ENCODE data around the gene DRGX. TPM values are rescaled to one million over a fixed set of nuclear protein-coding genes. Genes with fewer than 3 reads are reported as not detected.

DRGX gene
- total and polyA plus RNA-seq, 2 of the 4 experiments (the other 2 are of a cell fraction) = not detected

GRCh38 chr10:49353026-49353894 is 42.6 kb downstream of the DRGX start:
- ATAC-seq (ENCODE audit: low read depth) (no peak), DNase-seq (no peak)
- Histone ChIP-seq H2BK120ac (ENCODE audit: low read depth, low read length) (no peak overlapping the region), H2BK20ac (ENCODE audit: low read depth, low read length) (no peak overlapping the region), H3K4me3 (ENCODE audit: insufficient read depth, low read depth, low read length) (no peak overlapping the region), H3K9me1 (ENCODE audit: insufficient read depth, low read length) (no peaks in the 10 kb centered on the region), H4K5ac (ENCODE audit: low read depth, low read length) (no peak overlapping the region), H3K4ac (ENCODE audit: low read depth, low read length) (no peak overlapping the region), H3K79me1 (ENCODE audit: low read depth in 1 of 2, low read length in 2 of 2) (no peaks in the 10 kb centered on the region), H4K20me1 (ENCODE audit: insufficient read depth, low read length) (no peaks in the 10 kb centered on the region), H3K56ac (ENCODE audit: extremely low read depth, insufficient read depth, low read length) (no peak overlapping the region), H4K8ac (ENCODE audit: low read depth in 2 of 2, low read length in 2 of 2) (no peak overlapping the region), H3K14ac (replicated peaks; ENCODE audit: low read depth, low read length) (no peak overlapping the region), H2BK15ac (ENCODE audit: low read depth, low read length) (no peak overlapping the region), H3K36me3 (ENCODE audit: control insufficient read depth, insufficient read depth, low read length) (no peaks in the 10 kb centered on the region), H4K91ac (ENCODE audit: insufficient read depth, low read depth, low read length) (no peak overlapping the region), H3K23ac (ENCODE audit: low read depth, low read length) (no peak overlapping the region), H3K27ac (ENCODE audit: insufficient read depth, low read length) (no peak overlapping the region), H2AK9ac (replicated peaks; ENCODE audit: low read depth, low read length, poor library complexity) (no peak overlapping the region), H2BK5ac (ENCODE audit: low read depth, low read length, poor library complexity, severe bottlenecking) (no peak overlapping the region), H3K4me2 (ENCODE audit: low read depth, low read length) (no peak overlapping the region), H3K18ac (ENCODE audit: low read depth, low read length) (no peak overlapping the region), H2AK5ac (ENCODE audit: low read depth, low read length) (no peak overlapping the region), H3K9me3 (ENCODE audit: control insufficient read depth, insufficient read depth, low read length) (peaks cover 5% of the 10 kb centered on the region), H3K9ac (ENCODE audit: low read depth, low read length) (no peak overlapping the region), H3K27me3 (ENCODE audit: control insufficient read depth, insufficient read depth, low read length) (peaks cover 2% of the 10 kb centered on the region; the same call in 1 of the 2 replicates), H2AFZ (replicated peaks; ENCODE audit: low read length, poor library complexity) (no peak overlapping the region), H3K4me1 (ENCODE audit: control insufficient read depth, insufficient read depth, low read length) (no peaks in the 10 kb centered on the region)
- dilution Hi-C loops (cut with HindIII; ENCODE audit: low sequenced_read_pairs, unreplicated experiment) (no loop called here), intact Hi-C loops (cut with micrococcal nuclease) (no loop called here), in situ Hi-C loops (cut with MboI; ENCODE audit: low sequenced_read_pairs) (no loop called here)
- ChIA-PET CTCF (no interaction called here), POLR2A (ENCODE audit: unreplicated experiment) (no interaction called here)
- no TSS peak for BruUV-seq (replicated peaks)
- no CpG with 5 or more reads among the region's 6 CpGs for WGBS, 2 experiments (ENCODE audit: extremely low coverage in 2 of 2, insufficient read length in 1 of 2)
- TF ChIP-seq BHLHE40 (IDR thresholded peaks at IDR 0.05; ENCODE audit: low read depth, low read length) = no peak
- no peak for TF ChIP-seq ELK1 (IDR thresholded peaks at IDR 0.05; ENCODE audit: borderline replicate concordance, low read depth, low read length)
- TF ChIP-seq SMC3 (IDR thresholded peaks at IDR 0.05; ENCODE audit: low read depth, low read length) = no peak
- TF ChIP-seq RCOR1 (IDR thresholded peaks at IDR 0.05; ENCODE audit: insufficient replicate concordance, low read length) = no peak
- TF ChIP-seq RAD21 (IDR thresholded peaks at IDR 0.05; ENCODE audit: low read length) = no peak
- no peak for TF ChIP-seq CEBPB (IDR thresholded peaks at IDR 0.05; ENCODE audit: low read depth, low read length)
- no peak for TF ChIP-seq POLR2A (IDR thresholded peaks at IDR 0.05; ENCODE audit: low read depth, low read length)
- no peak for TF ChIP-seq MAFK (IDR thresholded peaks at IDR 0.05; ENCODE audit: low read depth, low read length)
- TF ChIP-seq CTCF (conservative IDR thresholded peaks at IDR 0.05; ENCODE audit: low read depth, low read length) = no peak
- no peak for TF ChIP-seq NFE2L2 (IDR thresholded peaks at IDR 0.05; ENCODE audit: low read depth, low read length)
- no peak for TF ChIP-seq MAZ (IDR thresholded peaks at IDR 0.05; ENCODE audit: borderline replicate concordance, low read depth, low read length)
- TF ChIP-seq CHD1 (IDR thresholded peaks at IDR 0.05; ENCODE audit: low read depth, low read length) = no peak
- TF ChIP-seq RFX5 (IDR thresholded peaks at IDR 0.05; ENCODE audit: low read depth, low read length) = no peak
- TF ChIP-seq USF2 (IDR thresholded peaks at IDR 0.05; ENCODE audit: low read depth, low read length) = no peak
- TF ChIP-seq MXI1 (IDR thresholded peaks at IDR 0.05; ENCODE audit: borderline replicate concordance, low read depth, low read length) = no peak

Data from IMR-90 (cell line).